SK-N-SH treated with all-trans-retinoic acid at 6 μM for 48 hours (cell line): ENCODE results near the gene INO80C.

ENCODE experiments used
- ATAC-seq: fragments of 200-7000 bp; cut with Tn5 transposase; 3 replicates; pipeline ENCODE4 v1.9.1; 2020; ENCODE audit warnings: mild to moderate bottlenecking, moderate library complexity
- ARNTL ChIP-seq: fragments of 450-650 bp; formaldehyde crosslinking; IDR thresholded peaks from 2 replicates; pipeline ENCODE4 v1.5.0; 2020; ENCODE audit warnings: low read depth, mild to moderate bottlenecking, moderate library complexity, borderline replicate concordance
- BACH2 ChIP-seq: fragments of 250-450 bp; sonication (Bioruptor Pico); IDR thresholded peaks from 2 replicates; pipeline ENCODE4 v1.9.0; 2021; ENCODE audit warnings: mild to moderate bottlenecking, borderline replicate concordance
- CREB5 ChIP-seq: fragments of 250-450 bp; sonication (Bioruptor Pico); IDR thresholded peaks from 2 replicates; pipeline ENCODE4 v1.5.1; 2020; ENCODE audit warnings: low read depth, mild to moderate bottlenecking, moderate library complexity
- CSDC2 ChIP-seq: fragments of 250-450 bp; sonication (Bioruptor Pico); IDR thresholded peaks from 2 replicates; pipeline ENCODE4 v1.5.0; 2020; ENCODE audit warnings: mild to moderate bottlenecking, moderate library complexity
- CSRNP3 ChIP-seq: fragments of 250-450 bp; sonication (Bioruptor Pico); IDR thresholded peaks from 2 replicates; pipeline ENCODE4 v1.5.1; 2021; ENCODE audit warnings: mild to moderate bottlenecking, moderate library complexity
- ESRRG ChIP-seq: fragments of 250-450 bp; sonication (Bioruptor Pico); IDR thresholded peaks from 2 replicates; pipeline ENCODE4 v1.6.1; 2021; ENCODE audit warnings: mild to moderate bottlenecking
- ISL1 ChIP-seq: fragments of 250-450 bp; sonication (Bioruptor Pico); IDR thresholded peaks from 2 replicates; pipeline ENCODE4 v2.1.2; 2022; ENCODE audit warnings: mild to moderate bottlenecking, moderate library complexity
- OSR1 ChIP-seq: fragments of 250-450 bp; sonication (Bioruptor Pico); IDR thresholded peaks from 2 replicates; pipeline ENCODE4 v1.8.0; 2022; ENCODE audit warnings: moderate library complexity, mild to moderate bottlenecking, inconsistent platforms
- PATZ1 ChIP-seq: fragments of 250-450 bp; sonication (Bioruptor Pico); IDR thresholded peaks from 2 replicates; pipeline ENCODE4 v1.8.0; 2020; ENCODE audit warnings: mild to moderate bottlenecking, moderate library complexity, borderline replicate concordance
- POU6F1 ChIP-seq: fragments of 250-450 bp; sonication (Bioruptor Pico); IDR thresholded peaks from 2 replicates; pipeline ENCODE4 v1.8.0; 2021; ENCODE audit warnings: low read depth, mild to moderate bottlenecking, moderate library complexity, borderline replicate concordance
- PPARA ChIP-seq: fragments of 250-450 bp; sonication (Bioruptor Pico); IDR thresholded peaks from 2 replicates; pipeline ENCODE4 v1.5.0; 2020; ENCODE audit warnings: mild to moderate bottlenecking, borderline replicate concordance
- RARB ChIP-seq: fragments of 250-450 bp; sonication (Bioruptor Pico); IDR thresholded peaks from 2 replicates; pipeline ENCODE4 v1.8.0; 2021; ENCODE audit warnings: mild to moderate bottlenecking, moderate library complexity
- SNAI2 ChIP-seq: fragments of 250-450 bp; sonication (Bioruptor Pico); IDR thresholded peaks from 2 replicates; pipeline ENCODE4 v1.5.0; 2020; ENCODE audit warnings: mild to moderate bottlenecking, moderate library complexity
- TCF4 ChIP-seq: fragments of 250-450 bp; sonication (Bioruptor Pico); IDR thresholded peaks from 2 replicates; pipeline ENCODE4 v1.8.0; 2021; ENCODE audit warnings: mild to moderate bottlenecking, moderate library complexity, borderline replicate concordance
- TOX ChIP-seq: fragments of 250-450 bp; sonication (Bioruptor Pico); IDR thresholded peaks from 2 replicates; pipeline ENCODE4 v1.8.0; 2021; ENCODE audit warnings: mild to moderate bottlenecking, moderate library complexity, borderline replicate concordance
- TSHZ2 ChIP-seq: fragments of 250-450 bp; sonication (Bioruptor Pico); IDR thresholded peaks from 2 replicates; pipeline ENCODE4 v1.5.0; 2020; ENCODE audit warnings: mild to moderate bottlenecking, moderate library complexity
- ZC3H10 ChIP-seq: fragments of 250-450 bp; sonication (Bioruptor Pico); IDR thresholded peaks from 2 replicates; pipeline ENCODE4 v1.5.1; 2021; ENCODE audit warnings: mild to moderate bottlenecking, moderate library complexity
- ZFP3 ChIP-seq: fragments of 250-450 bp; sonication (Bioruptor Pico); IDR thresholded peaks from 2 replicates; pipeline ENCODE4 v1.5.0; 2020; ENCODE audit warnings: mild to moderate bottlenecking, moderate library complexity
- ZFP30 ChIP-seq: fragments of 450-650 bp; formaldehyde crosslinking; IDR thresholded peaks from 2 replicates; pipeline ENCODE4 v1.5.0; 2022; ENCODE audit warnings: mild to moderate bottlenecking, moderate library complexity
- ZNF565 ChIP-seq: fragments of 450-650 bp; formaldehyde crosslinking; conservative IDR thresholded peaks from 2 replicates; pipeline ENCODE4 v1.5.0; 2020; ENCODE audit warnings: low read depth, mild to moderate bottlenecking, moderate library complexity
- ZNF70 ChIP-seq: fragments of 450-650 bp; formaldehyde crosslinking; IDR thresholded peaks from 2 replicates; pipeline ENCODE4 v1.5.0; 2020; ENCODE audit warnings: mild to moderate bottlenecking, moderate library complexity
- ZNF8 ChIP-seq: fragments of 450-650 bp; formaldehyde crosslinking; IDR thresholded peaks from 2 replicates; pipeline ENCODE4 v1.5.0; 2020; ENCODE audit warnings: mild to moderate bottlenecking, moderate library complexity

INO80C gene

GRCh38 chr18:35477497-35477896, 20.3 kb downstream of the INO80C start (continued):
- no peak for TF ChIP-seq ZC3H10 (CRISPR knock-in tag)

GRCh38 chr18:35474884-35475283, 22.9 kb downstream of the INO80C start:
- ATAC-seq = no peak
- TF ChIP-seq TOX (CRISPR knock-in tag) = no peak
- no peak for TF ChIP-seq PATZ1 (CRISPR knock-in tag)
- TF ChIP-seq TSHZ2 = no peak
- no peak for TF ChIP-seq CSDC2 (CRISPR knock-in tag)
- no peak for TF ChIP-seq ZFP30 (CRISPR knock-in tag)
- TF ChIP-seq ISL1 (CRISPR knock-in tag) = no peak
- TF ChIP-seq CREB5 = no peak
- TF ChIP-seq CSRNP3 (CRISPR knock-in tag) = no peak
- no peak for TF ChIP-seq ZNF8 (CRISPR knock-in tag)
- no peak for TF ChIP-seq ZNF70 (CRISPR knock-in tag)
- TF ChIP-seq ESRRG = no peak
- TF ChIP-seq PPARA (CRISPR knock-in tag) = no peak
- TF ChIP-seq ARNTL (CRISPR knock-in tag) = no peak
- no peak for TF ChIP-seq ZNF565 (CRISPR knock-in tag)
- TF ChIP-seq ZC3H10 (CRISPR knock-in tag) = no peak
- TF ChIP-seq TCF4 = no peak
- TF ChIP-seq POU6F1 (CRISPR knock-in tag) = no peak
- TF ChIP-seq SNAI2 (CRISPR knock-in tag) = no peak

- ATAC-seq = no peak
- TF ChIP-seq ZNF565 (CRISPR knock-in tag) (no peak), POU6F1 (CRISPR knock-in tag) (no peak), ZNF8 (CRISPR knock-in tag) (no peak), CREB5 (no peak), ZFP3 (no peak), OSR1 (no peak), BACH2 (no peak), ESRRG (no peak), SNAI2 (CRISPR knock-in tag) (no peak), ZC3H10 (CRISPR knock-in tag) (no peak), ZNF70 (CRISPR knock-in tag) (no peak), ARNTL (CRISPR knock-in tag) (no peak), TCF4 (no peak), CSRNP3 (CRISPR knock-in tag) (no peak), RARB (no peak), ISL1 (CRISPR knock-in tag) (no peak), TOX (CRISPR knock-in tag) (no peak)
Measured at GRCh38 chr18:35473562-35473961, 24.2 kb downstream of the INO80C start.
